ENCODE measurements around the gene GRN.

Gene GRN

GRCh38 chr17:44344939-44345453 lies at the start of gene GRN:
TSS of gene GRN (plus strand) at chr17:44345302. CDS start at chr17:44349165, 3,863 bp downstream.
- peak; percentile 84 for DNase-seq (ENCODE audit: low spot score)

- no peak for DNase-seq (ENCODE audit: low spot score)
Measured at GRCh38 chr17:44297975-44298374, 47.1 kb upstream of the GRN start.

DNA sequence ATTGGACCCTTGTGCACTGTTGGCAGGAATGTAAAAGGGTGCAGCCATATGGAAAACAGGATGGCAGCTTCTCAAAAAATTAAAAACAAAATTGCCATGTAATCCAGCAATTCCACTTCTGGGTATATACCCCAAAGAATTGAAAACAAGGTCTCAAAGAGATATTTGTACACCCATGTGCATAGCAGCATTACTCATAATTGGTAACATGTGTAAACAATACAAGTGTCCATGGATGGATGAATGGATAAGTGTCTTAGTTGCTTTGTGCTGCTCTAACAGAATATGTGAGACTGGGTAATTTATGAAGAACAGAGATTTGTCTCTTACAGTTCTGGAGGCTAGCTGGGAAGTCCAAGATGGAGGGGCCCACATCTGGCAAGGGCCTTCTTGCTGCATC lies 40.5 kb upstream of the GRN start:
- DNase-seq (ENCODE audit: low spot score): no peak

GRCh38 chr17:44307387-44308186 lies 37.5 kb upstream of the GRN start:
- DNase-seq (ENCODE audit: low spot score): no peak

- DNase-seq (ENCODE audit: low spot score): peak; percentile 77
Measured at GRCh38 chr17:44308320-44308818, 36.7 kb upstream of the GRN start, which contains the start of gene RUNDC3A. TSS of gene RUNDC3A (plus strand) at chr17:44308601. CDS start at chr17:44308833, 232 bp downstream.

DNA sequence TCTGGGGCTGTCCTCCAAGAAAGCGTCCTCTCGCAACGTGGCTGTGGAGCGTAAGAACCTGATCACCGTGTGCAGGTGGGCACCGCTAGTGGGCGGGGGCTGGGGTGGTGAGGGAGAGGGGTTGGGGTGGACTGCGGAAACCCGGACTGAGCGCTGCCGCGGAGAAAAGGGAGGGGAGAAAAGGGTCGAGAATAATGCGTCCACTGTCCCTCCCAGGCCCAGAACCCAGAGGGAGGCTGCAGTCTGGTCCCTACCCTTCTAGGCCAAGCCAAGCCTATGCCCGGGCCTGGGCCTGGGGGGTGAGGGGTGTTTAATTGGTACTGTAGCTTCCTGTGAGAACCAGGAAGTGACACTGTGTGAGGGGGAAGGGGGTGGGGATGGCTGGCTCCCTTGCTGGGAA lies 36.2 kb upstream of the GRN start:
- DNase-seq (ENCODE audit: low spot score): no peak

- DNase-seq (ENCODE audit: low spot score): no peak
Measured at GRCh38 chr17:44309472-44309871, 35.6 kb upstream of the GRN start.

DNA sequence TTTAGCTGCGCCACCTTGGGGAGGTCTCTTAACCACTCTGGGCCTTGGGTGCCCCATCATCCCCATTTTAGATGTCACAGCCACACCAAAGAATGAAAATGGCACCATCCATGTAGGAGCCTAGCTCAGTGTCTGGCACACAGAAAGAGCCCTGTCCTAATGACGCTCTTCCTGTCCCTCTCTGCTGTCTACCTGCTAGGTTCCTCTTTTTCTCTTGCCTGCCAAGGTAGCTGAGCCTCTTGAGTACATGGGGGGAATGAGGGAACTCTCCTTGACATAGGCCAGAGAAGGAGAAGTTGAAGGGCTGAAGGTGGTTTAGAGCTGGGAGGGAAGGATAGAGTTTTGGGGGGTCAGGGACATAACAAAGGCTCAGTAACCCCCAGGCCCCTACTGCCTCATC lies 34.9 kb upstream of the GRN start:
- DNase-seq (ENCODE audit: low spot score): no peak

- no peak for DNase-seq (ENCODE audit: low spot score)
Measured at GRCh38 chr17:44310609-44311376, 34.3 kb upstream of the GRN start.

GRCh38 chr17:44311562-44312181 lies 33.4 kb upstream of the GRN start:
- DNase-seq (ENCODE audit: low spot score): no peak

- DNase-seq (ENCODE audit: low spot score): no peak
Measured at GRCh38 chr17:44312396-44313104, 32.6 kb upstream of the GRN start.

DNA sequence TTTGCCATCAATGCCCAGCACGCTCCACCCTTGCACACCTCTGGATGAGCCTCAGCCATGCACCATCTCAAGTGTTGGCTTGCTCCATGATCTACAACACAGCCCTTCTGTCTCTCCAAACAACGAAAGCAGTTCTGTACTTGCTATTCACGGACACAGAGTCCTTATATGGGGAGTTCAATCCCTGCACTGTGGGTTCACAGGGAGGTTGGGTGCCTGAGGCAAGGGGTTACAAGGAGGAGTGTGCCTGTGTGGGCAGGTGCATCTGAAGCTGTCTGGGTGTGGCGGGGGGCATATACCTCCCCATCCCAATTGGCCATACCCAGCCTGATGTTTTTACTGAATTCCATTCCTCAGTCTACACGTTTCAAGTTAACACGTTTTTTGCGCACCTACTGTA lies 31.1 kb upstream of the GRN start:
- DNase-seq (ENCODE audit: low spot score): no peak

- no peak for DNase-seq (ENCODE audit: low spot score)
Measured at GRCh38 chr17:44314524-44314868, 30.6 kb upstream of the GRN start.

GRCh38 chr17:44314869-44315661 lies 30.0 kb upstream of the GRN start:
- DNase-seq (ENCODE audit: low spot score): no peak

GRCh38 chr17:44315760-44316731 lies 29.1 kb upstream of the GRN start:
- DNase-seq (ENCODE audit: low spot score): no peak

- no peak for DNase-seq (ENCODE audit: low spot score)
Measured at GRCh38 chr17:44317545-44317944, 27.6 kb upstream of the GRN start.

- DNase-seq (ENCODE audit: low spot score): no peak
Measured at GRCh38 chr17:44318077-44318892, 26.8 kb upstream of the GRN start.

- DNase-seq (ENCODE audit: low spot score): no peak
Measured at GRCh38 chr17:44320066-44320465, 25.0 kb upstream of the GRN start.
